Calu3 (cell line): Measurements from ENCODE around the gene MYL9. TPM values are rescaled to one million over a fixed set of nuclear protein-coding genes. Genes with fewer than 3 reads are reported as not detected.

Experiments used
- BruUV-seq: library from RNA; stranded (reverse); fragments of 400-500 nt; replicated peaks from 2 replicates; lab custom pipeline; 2021; lab: Mats Ljungman, UMichigan
- CTCF ChIA-PET: fragments of 300-600 bp; sonication (Branson Sonifier 250); formaldehyde crosslinking; loops from one replicate; lab custom pipeline; 2022; ENCODE audit warnings: antibody characterized with exemption; lab: Charles Lee
- DNase-seq: peaks from one replicate; pipeline ENCODE4 v3.0.0; 2022
- H3K27ac Mint-ChIP-seq: one replicate; pipeline ENCODE4 v1.8.0; 2022; ENCODE audit warnings: mixed read lengths; ENCODE audit not compliant: unreplicated experiment
- H3K27me3 Mint-ChIP-seq: one replicate; pipeline ENCODE4 v1.8.0; 2022; ENCODE audit warnings: mixed read lengths; ENCODE audit not compliant: unreplicated experiment
- H3K36me3 Mint-ChIP-seq: one replicate; pipeline ENCODE4 v1.8.0; 2022; ENCODE audit warnings: mild to moderate bottlenecking, moderate library complexity, mixed read lengths; ENCODE audit not compliant: insufficient read depth, unreplicated experiment
- H3K4me1 Mint-ChIP-seq: one replicate; pipeline ENCODE4 v1.8.0; 2022; ENCODE audit warnings: mild to moderate bottlenecking, low read depth, mixed read lengths; ENCODE audit not compliant: unreplicated experiment
- H3K4me3 Mint-ChIP-seq: one replicate; pipeline ENCODE4 v1.8.0; 2022; ENCODE audit warnings: mild to moderate bottlenecking, low read depth, moderate library complexity, mixed read lengths; ENCODE audit not compliant: unreplicated experiment
- H3K9me3 Mint-ChIP-seq: one replicate; pipeline ENCODE4 v1.8.0; 2022; ENCODE audit warnings: low read depth, mixed read lengths; ENCODE audit not compliant: unreplicated experiment
- intact Hi-C: fragments of 100-400 bp; cut with micrococcal nuclease; formaldehyde crosslinking; loops from one replicate; pipeline ENCODE4 v1.10.0; 2022; ENCODE audit not compliant: unreplicated experiment
- total RNA-seq: library from RNA; stranded (reverse); gene quantifications from 2 replicates; pipeline ENCODE4 v1.2.3, GENCODE V29; 2022
- TF ChIP-seq, protein P1 (sequence below): fragments of 200-600 bp; IDR thresholded peaks from one replicate; pipeline ENCODE4 v1.8.0; 2022; ENCODE audit warnings: antibody characterized with exemption; ENCODE audit not compliant: unreplicated experiment

Gene MYL9
- total RNA-seq, 1 experiment from 2014 or later, result 10.3 TPM

DNA sequence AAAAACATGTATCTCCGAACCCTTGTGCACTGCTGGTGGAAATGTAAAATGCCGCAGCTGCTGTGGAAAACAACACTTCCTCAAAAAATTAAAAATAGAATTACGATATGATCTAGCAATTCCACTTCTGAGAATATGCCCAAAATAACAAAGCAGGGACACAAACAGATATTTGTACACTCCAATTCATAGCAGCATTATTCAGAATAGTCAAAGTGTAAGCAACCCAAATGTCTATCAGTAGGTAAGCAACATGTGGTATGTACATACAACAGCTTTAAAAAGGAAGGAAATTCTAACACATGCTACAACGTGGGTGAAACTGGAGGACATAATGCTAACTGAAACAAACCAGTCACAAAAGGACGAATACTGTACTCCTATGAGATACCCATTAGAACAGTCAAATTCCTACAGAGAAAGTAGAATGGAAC lies 58.6 kb downstream of the MYL9 start:
- CTCF ChIA-PET, result interaction anchor here (0.5 to 1.3 kb wide), 3 partner anchors 11 to 259 kb away, joined by 3 to 6 read pairs (median 4); no protein-coding TSS in a partner anchor
- H3K4me1 Mint-ChIP-seq, result peaks cover 8% of the 10 kb centered on the region
- intact Hi-C loops, result no loop called here
- H3K36me3 Mint-ChIP-seq, result peaks cover 15% of the 10 kb centered on the region
- H3K9me3 Mint-ChIP-seq, result no peaks in the 10 kb centered on the region
- peaks cover 14% of the 10 kb centered on the region for H3K27me3 Mint-ChIP-seq
- no TSS peak for BruUV-seq
- no peak for DNase-seq
- no peak overlapping the region for H3K27ac Mint-ChIP-seq
- H3K4me3 Mint-ChIP-seq, result no peak overlapping the region
- TF ChIP-seq, protein P1, sequence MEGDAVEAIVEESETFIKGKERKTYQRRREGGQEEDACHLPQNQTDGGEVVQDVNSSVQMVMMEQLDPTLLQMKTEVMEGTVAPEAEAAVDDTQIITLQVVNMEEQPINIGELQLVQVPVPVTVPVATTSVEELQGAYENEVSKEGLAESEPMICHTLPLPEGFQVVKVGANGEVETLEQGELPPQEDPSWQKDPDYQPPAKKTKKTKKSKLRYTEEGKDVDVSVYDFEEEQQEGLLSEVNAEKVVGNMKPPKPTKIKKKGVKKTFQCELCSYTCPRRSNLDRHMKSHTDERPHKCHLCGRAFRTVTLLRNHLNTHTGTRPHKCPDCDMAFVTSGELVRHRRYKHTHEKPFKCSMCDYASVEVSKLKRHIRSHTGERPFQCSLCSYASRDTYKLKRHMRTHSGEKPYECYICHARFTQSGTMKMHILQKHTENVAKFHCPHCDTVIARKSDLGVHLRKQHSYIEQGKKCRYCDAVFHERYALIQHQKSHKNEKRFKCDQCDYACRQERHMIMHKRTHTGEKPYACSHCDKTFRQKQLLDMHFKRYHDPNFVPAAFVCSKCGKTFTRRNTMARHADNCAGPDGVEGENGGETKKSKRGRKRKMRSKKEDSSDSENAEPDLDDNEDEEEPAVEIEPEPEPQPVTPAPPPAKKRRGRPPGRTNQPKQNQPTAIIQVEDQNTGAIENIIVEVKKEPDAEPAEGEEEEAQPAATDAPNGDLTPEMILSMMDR, result no peak

Other genes starting within 250 kb of the MYL9 start
- gene DLGAP4, start 235.2 kb upstream of the MYL9 start, total RNA-seq, result 66.4 and 74.7 TPM in 2 replicates
- 39.4 and 48.9 TPM in 2 replicates for gene TGIF2, start 32.1 kb downstream of the MYL9 start, total RNA-seq
- gene RAB5IF, start 64.3 kb downstream of the MYL9 start, total RNA-seq, result 235 and 250 TPM in 2 replicates
- gene SLA2, start 104.7 kb downstream of the MYL9 start, total RNA-seq, result not detected in 2 replicates
- 16.6 and 18.0 TPM in 2 replicates for gene NDRG3, start 204.6 kb downstream of the MYL9 start, total RNA-seq
- gene DSN1, start 232.2 kb downstream of the MYL9 start, total RNA-seq, result 36.7 and 42.5 TPM in 2 replicates